Measurements from ENCODE around the gene NAP1L4.

NAP1L4 gene

DNA sequence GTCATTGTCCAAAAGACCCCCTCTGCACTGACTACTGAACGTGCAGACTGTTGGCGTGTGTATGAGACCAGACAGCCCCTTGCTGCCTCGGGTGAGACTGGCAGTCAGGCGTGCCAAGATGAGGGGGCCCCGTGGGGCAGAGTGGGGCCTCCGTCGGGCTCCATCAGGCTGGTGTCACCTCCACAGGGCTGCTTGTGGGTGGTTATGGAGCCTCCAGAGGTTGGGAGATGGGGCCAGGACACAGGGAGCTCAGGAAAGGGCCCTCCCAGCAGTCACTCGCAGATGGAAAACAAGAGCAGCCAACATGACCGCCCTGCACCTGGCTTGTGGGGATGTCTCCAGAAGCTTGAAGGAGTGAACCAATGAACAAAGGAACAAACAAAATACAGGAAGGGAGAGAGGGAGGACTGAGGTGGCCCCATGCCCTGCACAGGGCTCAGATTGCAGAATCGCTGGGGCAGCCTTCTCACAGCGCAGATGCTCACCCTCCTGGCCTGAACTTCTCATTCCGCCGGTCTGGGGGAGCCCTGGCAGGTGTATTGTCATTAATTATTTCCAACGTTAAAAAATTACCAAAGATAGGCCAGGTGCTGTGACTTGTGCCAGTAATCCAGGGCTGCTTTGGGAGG, 57.4 kb downstream of the NAP1L4 start:
- DNase-seq (ENCODE audit: low read depth in 2 of 2): no peak

- no peak for DNase-seq (ENCODE audit: low read depth in 2 of 2)
These were observed 58.0 kb downstream of the NAP1L4 start for GRCh38 chr11:2934021-2934550.

DNA sequence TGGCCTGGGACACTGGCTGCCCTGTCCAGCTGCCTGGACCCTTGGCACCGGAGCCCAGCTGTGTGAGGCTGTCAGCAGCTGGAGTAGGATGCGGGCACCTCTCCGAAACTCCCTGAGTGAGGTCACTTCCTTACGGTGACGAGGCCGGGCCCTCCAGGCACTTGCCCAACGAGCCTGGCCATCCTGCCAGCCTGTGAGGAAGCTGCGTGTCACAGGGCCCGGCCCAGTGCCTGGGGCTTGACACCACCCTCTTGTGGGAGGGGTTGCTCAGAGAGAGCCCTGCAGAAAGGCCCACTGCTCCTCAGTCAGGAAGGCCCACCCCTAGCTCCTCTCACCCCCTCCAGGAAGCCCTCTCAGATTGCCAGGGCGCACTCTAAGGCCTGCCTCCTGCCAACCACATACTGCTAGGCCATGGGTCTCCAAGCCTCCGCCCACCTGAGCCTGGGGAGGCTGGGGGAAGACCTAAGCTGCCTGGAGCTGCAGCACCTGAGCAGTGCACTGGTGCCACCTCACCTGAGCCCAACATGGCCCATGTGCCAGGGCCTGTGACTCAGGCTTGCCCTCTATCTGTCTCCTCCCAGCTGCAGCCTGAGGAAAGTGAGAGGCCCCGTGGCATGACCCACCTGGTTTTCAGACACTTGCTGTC, 58.6 kb downstream of the NAP1L4 start:
- no peak for DNase-seq (ENCODE audit: low read depth in 2 of 2)

DNA sequence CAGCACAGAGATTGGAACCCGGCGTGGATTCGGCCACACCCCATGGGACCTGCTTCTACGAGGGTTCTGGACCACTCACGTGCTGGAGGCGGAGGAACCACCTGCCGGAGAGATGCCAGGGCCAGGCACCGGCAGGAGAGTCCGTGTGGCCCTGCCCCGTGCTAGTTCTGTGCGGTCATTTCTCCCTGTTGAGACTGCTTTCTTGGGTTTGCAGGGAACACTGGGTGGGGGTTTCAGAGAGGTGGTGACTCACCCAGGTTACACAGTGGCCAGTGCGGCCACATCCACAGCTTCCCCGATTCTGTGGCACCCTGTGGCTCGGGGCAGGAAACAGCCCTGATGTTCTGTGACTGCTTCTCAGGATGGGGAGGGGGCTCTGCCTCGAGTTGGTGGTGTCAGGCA, 59.3 kb downstream of the NAP1L4 start:
- DNase-seq (ENCODE audit: low read depth in 2 of 2): no peak

DNA sequence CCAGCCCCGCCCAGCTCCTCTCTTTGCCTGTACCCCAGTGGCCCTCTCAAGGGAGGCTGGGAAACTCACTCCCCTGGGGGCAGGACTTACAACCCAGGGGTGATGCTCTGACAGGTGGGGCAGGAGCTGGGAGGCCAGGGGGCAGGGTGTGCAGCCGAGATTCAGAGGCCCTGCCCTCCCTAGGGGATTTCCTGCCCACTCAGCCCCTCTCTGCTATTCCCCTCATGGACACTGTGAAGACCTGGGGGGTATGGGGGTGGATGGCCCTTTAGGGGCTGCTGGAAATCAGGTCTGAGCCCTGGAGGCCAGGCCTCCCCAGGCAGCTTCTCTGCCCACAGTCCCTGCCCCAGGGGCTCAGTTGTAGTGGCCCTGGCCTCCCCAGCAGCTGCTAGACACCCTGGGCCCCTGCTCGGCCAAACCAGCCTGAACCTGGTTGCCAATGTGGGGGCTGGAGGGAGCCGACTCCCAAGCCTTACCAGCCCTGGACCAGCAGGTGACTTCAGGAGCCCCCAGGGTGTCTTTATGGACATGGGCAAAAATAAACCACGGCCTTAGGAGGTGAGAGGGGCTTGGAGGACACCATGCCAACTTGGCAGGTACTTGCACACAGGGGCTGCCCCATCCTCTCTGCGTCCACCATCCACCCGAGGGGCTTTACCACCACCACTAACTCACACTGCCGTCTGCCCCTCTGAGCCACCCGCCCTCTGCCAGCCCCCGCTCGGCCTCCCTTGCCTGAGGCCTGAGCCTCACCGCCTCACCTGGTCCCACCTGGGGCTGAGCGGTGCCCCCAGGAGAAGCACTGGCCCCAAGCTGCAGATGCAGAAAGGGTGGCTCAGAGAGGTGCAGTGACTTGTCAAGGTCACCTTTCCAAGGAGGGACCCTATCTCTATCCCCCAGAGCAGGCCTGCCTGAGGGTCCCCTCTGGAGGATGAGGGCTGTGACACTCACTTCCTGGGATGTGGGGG, 60.1 kb downstream of the NAP1L4 start:
- no peak for DNase-seq (ENCODE audit: low read depth in 2 of 2)

- no peak for DNase-seq (ENCODE audit: low read depth in 2 of 2)
These were observed 60.7 kb downstream of the NAP1L4 start for GRCh38 chr11:2931420-2931746.

- DNase-seq (ENCODE audit: low read depth in 2 of 2): no peak
These were observed 61.3 kb downstream of the NAP1L4 start for GRCh38 chr11:2930704-2931419.

DNA sequence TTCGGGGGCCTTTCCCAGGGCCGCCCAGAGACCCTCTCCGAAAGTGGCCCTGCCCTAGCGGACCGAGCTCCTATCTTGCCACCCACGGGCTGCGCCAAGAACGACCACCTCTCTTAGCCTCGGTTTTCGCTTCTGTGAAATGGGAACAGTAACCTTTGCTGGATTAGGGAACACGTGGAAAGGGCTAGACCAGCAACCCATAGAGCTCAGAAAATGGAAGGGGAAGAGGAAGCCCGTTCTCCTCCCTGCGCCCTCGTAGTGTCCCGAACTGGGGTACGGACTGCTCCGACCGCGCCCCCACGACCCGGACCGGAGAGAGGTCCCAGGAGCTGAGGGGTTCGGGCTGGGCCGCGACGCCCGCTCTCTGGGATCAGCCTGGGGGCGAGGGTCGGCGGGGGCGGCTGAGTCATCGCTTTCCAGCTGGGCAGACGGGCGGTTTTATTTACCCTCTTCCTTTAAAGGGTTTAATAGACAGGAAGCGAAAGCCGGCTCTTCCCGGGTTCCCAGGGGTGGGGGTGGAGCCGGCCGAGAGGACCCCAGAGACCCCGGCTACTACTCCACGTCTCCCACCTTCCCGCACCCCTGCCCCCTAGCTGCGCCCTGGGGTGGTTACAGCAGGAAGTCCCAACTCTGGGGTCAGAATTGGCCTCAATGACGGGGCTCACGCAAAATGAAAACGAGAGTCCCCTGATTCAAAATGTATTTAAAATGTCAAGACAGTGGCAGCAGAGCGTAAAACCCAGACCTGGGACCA, 62.0 kb downstream of the NAP1L4 start:
- no peak for DNase-seq (ENCODE audit: low read depth in 2 of 2)

- DNase-seq (ENCODE audit: low read depth in 2 of 2): no peak
These were observed 62.6 kb downstream of the NAP1L4 start for GRCh38 chr11:2929531-2929949.

GRCh38 chr11:2928605-2929530, 63.3 kb downstream of the NAP1L4 start, which contains the start of gene PHLDA2:
Gene PHLDA2 (minus strand): TSS chr11:2929420. CDS start chr11:2929364, 56 bp downstream.
- DNase-seq (ENCODE audit: low read depth in 2 of 2): no peak

DNA sequence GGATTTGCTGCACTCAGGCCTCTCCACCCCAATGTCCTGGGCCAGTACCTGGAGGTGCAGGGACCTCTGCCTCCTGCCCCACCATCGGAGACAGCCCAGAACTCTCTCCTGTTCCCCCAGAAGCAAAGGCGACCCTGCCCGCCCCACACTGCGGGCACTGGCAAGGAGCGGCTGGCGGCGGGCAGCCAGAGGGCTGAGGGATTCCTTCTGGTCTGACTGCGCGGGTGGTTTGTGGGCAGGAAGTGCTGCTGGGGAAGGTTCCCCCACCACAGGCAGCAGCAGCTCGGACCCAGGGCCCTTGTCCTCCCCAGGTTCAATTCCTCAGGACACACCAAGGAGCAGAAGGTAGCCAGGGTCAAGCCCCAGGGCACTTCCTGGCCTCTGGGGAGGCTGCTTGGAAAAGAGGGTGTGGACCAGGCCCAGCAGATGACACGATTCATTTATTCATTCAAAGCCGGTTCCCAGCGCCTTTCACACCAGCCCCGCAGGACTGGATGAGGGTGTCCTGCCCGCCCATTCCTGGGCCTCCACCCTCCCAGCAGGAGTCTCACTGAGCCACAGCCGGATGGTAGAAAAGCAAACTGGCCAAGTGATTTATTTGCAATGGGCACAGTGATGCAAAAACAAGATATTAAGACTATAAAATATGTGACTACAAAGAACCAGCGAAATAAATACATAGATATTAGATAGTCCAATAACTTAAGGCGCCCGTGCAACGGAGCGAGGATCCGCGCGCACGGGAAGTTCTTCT, 64.1 kb downstream of the NAP1L4 start:
- DNase-seq (ENCODE audit: low read depth in 2 of 2): no peak

- DNase-seq (ENCODE audit: low read depth in 2 of 2): no peak
These were observed 64.9 kb downstream of the NAP1L4 start for GRCh38 chr11:2927121-2927800.

DNA sequence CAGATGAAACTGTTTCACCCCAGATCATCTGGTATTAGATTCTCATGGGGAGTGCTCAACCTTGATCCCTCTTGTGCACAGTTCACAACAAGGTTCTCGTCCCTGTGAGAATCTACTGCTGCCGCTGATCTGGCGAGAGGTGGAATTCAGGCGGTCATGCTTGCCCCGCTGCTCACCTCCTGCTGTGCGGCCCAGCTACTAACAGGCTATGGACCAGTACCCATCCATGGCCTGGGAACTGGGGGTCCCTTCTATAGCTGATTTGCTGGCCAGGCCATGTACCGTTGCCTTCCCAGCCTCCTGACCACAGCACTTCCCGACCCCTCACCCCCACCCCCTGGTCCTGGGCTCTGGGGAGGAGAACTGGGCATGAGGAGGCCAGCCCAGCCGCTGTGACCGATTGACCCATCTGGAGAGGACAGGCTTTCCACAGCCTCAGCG, 65.5 kb downstream of the NAP1L4 start:
- DNase-seq (ENCODE audit: low read depth in 2 of 2): no peak

- DNase-seq (ENCODE audit: low read depth in 2 of 2): no peak
These were observed 67.1 kb downstream of the NAP1L4 start for GRCh38 chr11:2924821-2925675.

GRCh38 chr11:2924381-2924780, 67.7 kb downstream of the NAP1L4 start:
- DNase-seq (ENCODE audit: low read depth in 2 of 2): no peak

GRCh38 chr11:2923446-2924375, 68.4 kb downstream of the NAP1L4 start:
- no peak for DNase-seq (ENCODE audit: low read depth in 2 of 2)

Data from stimulated activated CD8-positive, alpha-beta memory T cell treated with anti-CD3 and anti-CD28 coated beads, Interleukin-2, amount 100 ng/mL, for 1 hour (primary cell).